ENCODE data around the gene SIVA1.

- TF ChIP-seq GATA2 (IDR thresholded peaks at IDR 0.05; ENCODE audit: low read depth, low read length) (no peak), GATA3 (IDR thresholded peaks at IDR 0.05; ENCODE audit: low read depth, low read length) (no peak)
Observed at GRCh38 chr14:104743461-104744380, 9.2 kb upstream of the SIVA1 start.

Data from SH-SY5Y (cell line).